Measurements from ENCODE around the gene ZSCAN9. TPM values are rescaled to one million over a fixed set of nuclear protein-coding genes. Genes with fewer than 3 reads are reported as not detected.

The ZSCAN9 gene
- total and polyA plus RNA-seq, 9 of the 15 experiments (the other 6 are each of a cell fraction or from before 2014, with no cell fraction given) = 18.8 to 48.9 (median 28.7) TPM

DNA sequence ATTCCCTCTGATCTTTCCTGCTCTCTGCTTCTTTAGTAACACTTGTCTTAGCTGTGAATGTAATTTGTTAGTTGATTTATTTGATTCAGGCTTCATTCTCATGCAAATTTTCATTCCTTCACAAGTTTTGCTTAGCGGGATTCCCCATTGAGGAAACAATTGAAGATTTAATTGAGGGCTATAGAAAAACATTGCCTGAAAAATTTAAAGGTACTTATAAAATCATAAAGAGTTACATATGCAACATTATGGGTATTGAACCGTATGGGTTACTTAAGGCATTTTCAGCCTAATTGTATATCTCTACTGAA, 11.9 kb upstream of the ZSCAN9 start (continued):
- TF ChIP-seq NKRF (IDR thresholded peaks at IDR 0.05; ENCODE audit: borderline replicate concordance) (no peak), SMAD2 (IDR thresholded peaks at IDR 0.05; ENCODE audit: low read depth, low read length) (no peak), DACH1 (IDR thresholded peaks at IDR 0.05; ENCODE audit: partially characterized antibody) (no peak), PHF21A (IDR thresholded peaks at IDR 0.05; ENCODE audit: borderline replicate concordance, low read depth) (no peak), ZNF785 (CRISPR knock-in tag; IDR thresholded peaks at IDR 0.05) (no peak), FOXA3 (CRISPR knock-in tag; conservative IDR thresholded peaks at IDR 0.05 in 1 of 2, IDR thresholded peaks at IDR 0.05 in 1 of 2) (no peak), PATZ1 (CRISPR knock-in tag; IDR thresholded peaks at IDR 0.05; ENCODE audit: borderline replicate concordance) (no peak), RBBP5 (IDR thresholded peaks at IDR 0.05; ENCODE audit: borderline replicate concordance, insufficient read depth, low read length, poor library complexity, severe bottlenecking) (no peak), KLF10 (CRISPR knock-in tag; IDR thresholded peaks at IDR 0.05) (no peak), RAD21 (CRISPR knock-in tag; conservative IDR thresholded peaks at IDR 0.05 in 1 of 2, IDR thresholded peaks at IDR 0.05 in 1 of 2) (no peak), ZZZ3 (IDR thresholded peaks at IDR 0.05) (peak; percentile 69; the same call in 1 of the 2 replicates), ZNF449 (CRISPR knock-in tag; IDR thresholded peaks at IDR 0.05) (no peak), RBM22 (IDR thresholded peaks at IDR 0.05; ENCODE audit: low read depth, low read length, poor library complexity, severe bottlenecking) (no peak), TBP (optimal IDR thresholded peaks at IDR 0.05; ENCODE audit: low read depth, low read length) (no peak), E2F5 (CRISPR knock-in tag; IDR thresholded peaks at IDR 0.05) (no peak), PHB (CRISPR knock-in tag; IDR thresholded peaks at IDR 0.05) (no peak), GATAD2B (IDR thresholded peaks at IDR 0.05; ENCODE audit: borderline replicate concordance) (0 out of 2 replicates have a peak, but pooled peaks have one; percentile 15)
- TF ChIP-seq, protein P1, sequence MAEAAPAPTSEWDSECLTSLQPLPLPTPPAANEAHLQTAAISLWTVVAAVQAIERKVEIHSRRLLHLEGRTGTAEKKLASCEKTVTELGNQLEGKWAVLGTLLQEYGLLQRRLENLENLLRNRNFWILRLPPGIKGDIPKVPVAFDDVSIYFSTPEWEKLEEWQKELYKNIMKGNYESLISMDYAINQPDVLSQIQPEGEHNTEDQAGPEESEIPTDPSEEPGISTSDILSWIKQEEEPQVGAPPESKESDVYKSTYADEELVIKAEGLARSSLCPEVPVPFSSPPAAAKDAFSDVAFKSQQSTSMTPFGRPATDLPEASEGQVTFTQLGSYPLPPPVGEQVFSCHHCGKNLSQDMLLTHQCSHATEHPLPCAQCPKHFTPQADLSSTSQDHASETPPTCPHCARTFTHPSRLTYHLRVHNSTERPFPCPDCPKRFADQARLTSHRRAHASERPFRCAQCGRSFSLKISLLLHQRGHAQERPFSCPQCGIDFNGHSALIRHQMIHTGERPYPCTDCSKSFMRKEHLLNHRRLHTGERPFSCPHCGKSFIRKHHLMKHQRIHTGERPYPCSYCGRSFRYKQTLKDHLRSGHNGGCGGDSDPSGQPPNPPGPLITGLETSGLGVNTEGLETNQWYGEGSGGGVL (CRISPR knock-in tag; IDR thresholded peaks at IDR 0.05) = no peak

Data from K562 (cell line).